ENCODE measurements around the gene SYCE3.
A peak's percentile ranks its signal among the peaks of the same experiment; 100 is the strongest.

- TF ChIP-seq CTCF (IDR thresholded peaks at IDR 0.05; ENCODE audit: extremely low read depth in 1 of 2, insufficient read depth in 1 of 2, low read depth in 1 of 2, low read length in 2 of 2), result peak in 1 of 2 donors; percentile 2
- no peak for TF ChIP-seq FOS (IDR thresholded peaks at IDR 0.05; ENCODE audit: borderline replicate concordance, insufficient read depth, low read length)
- no peak for TF ChIP-seq POLR2AphosphoS5 (IDR thresholded peaks at IDR 0.05; ENCODE audit: insufficient read depth, low read depth, low read length)
- no peak for TF ChIP-seq POLR2A (IDR thresholded peaks at IDR 0.05; ENCODE audit: low read depth, low read length)
- no peak for TF ChIP-seq MYC (IDR thresholded peaks at IDR 0.05; ENCODE audit: low read depth, low read length)
- no peak for TF ChIP-seq MAX (IDR thresholded peaks at IDR 0.05; ENCODE audit: insufficient read depth, insufficient read length)
- no peak for TF ChIP-seq JUN (IDR thresholded peaks at IDR 0.05; ENCODE audit: borderline replicate concordance, insufficient read depth, insufficient read length, low read depth)
- no peak for TF ChIP-seq GATA2 (IDR thresholded peaks at IDR 0.05; ENCODE audit: insufficient read depth, insufficient read length, low read depth, low read length)
- no peak for TF ChIP-seq EZH2 (IDR thresholded peaks at IDR 0.05; ENCODE audit: borderline replicate concordance, low read depth, low read length, severe bottlenecking)
These were observed 59.1 kb downstream of the SYCE3 start for GRCh38 chr22:50503475-50504145.
